HepG2 (cell line): Measurements from ENCODE around the gene CEACAM16. TPM values are rescaled to one million over a fixed set of nuclear protein-coding genes. Genes with fewer than 3 reads are reported as not detected.

Experiments used
- AKAP8 ChIP-seq: sonication (generic); formaldehyde crosslinking; IDR thresholded peaks from 2 replicates; pipeline ENCODE4 v1.5.1; 2020; ENCODE audit warnings: mild to moderate bottlenecking, missing genetic modification reagents
- DR1 ChIP-seq: sonication (generic); formaldehyde crosslinking; IDR thresholded peaks from 2 replicates; pipeline ENCODE4 v1.8.0; 2021; ENCODE audit warnings: mild to moderate bottlenecking, missing genetic modification reagents, inconsistent platforms
- PHB2 ChIP-seq: fragments of 450-650 bp; IDR thresholded peaks from 2 replicates; pipeline ENCODE4 v1.6.1; 2018; ENCODE audit not compliant: partially characterized antibody
- RBFOX2 ChIP-seq: fragments of 200-400 bp; formaldehyde crosslinking; IDR thresholded peaks from 2 replicates; pipeline ENCODE4 v1.6.1; 2017; ENCODE audit warnings: low read depth, mild to moderate bottlenecking, low read length
- RFXAP ChIP-seq: sonication (generic); formaldehyde crosslinking; IDR thresholded peaks from 2 replicates; pipeline ENCODE4 v1.4.0; 2020; ENCODE audit warnings: missing genetic modification reagents, borderline replicate concordance
- SRY ChIP-seq: sonication (generic); formaldehyde crosslinking; IDR thresholded peaks from 2 replicates; pipeline ENCODE4 v1.8.0; 2022; ENCODE audit warnings: mild to moderate bottlenecking, missing genetic modification reagents
- TCF7L2 ChIP-seq: IDR thresholded peaks from 2 replicates; pipeline ENCODE4 v1.6.1; 2011; ENCODE audit warnings: mild to moderate bottlenecking, low read depth, low read length, moderate library complexity
- TRIM24 ChIP-seq: sonication (generic); formaldehyde crosslinking; IDR thresholded peaks from 2 replicates; pipeline ENCODE4 v1.8.0; 2022; ENCODE audit warnings: mild to moderate bottlenecking, missing genetic modification reagents
- U2AF2 ChIP-seq: fragments of 200-400 bp; formaldehyde crosslinking; IDR thresholded peaks from 2 replicates; pipeline ENCODE4 v1.6.1; 2017; ENCODE audit warnings: low read depth, mild to moderate bottlenecking, low read length
- ZNF180 ChIP-seq: sonication (generic); formaldehyde crosslinking; IDR thresholded peaks from 2 replicates; pipeline ENCODE4 v1.4.0; 2020; ENCODE audit warnings: low read depth, missing genetic modification reagents, borderline replicate concordance
- ZNF354B ChIP-seq: sonication (generic); formaldehyde crosslinking; IDR thresholded peaks from 2 replicates; pipeline ENCODE4 v1.8.0; 2022; ENCODE audit warnings: mild to moderate bottlenecking, missing genetic modification reagents
- ZNF577 ChIP-seq: sonication (generic); formaldehyde crosslinking; IDR thresholded peaks from 2 replicates; pipeline ENCODE4 v1.4.0; 2020; ENCODE audit warnings: mild to moderate bottlenecking, low read depth, missing genetic modification reagents, borderline replicate concordance
- ZNF660 ChIP-seq: sonication (generic); formaldehyde crosslinking; IDR thresholded peaks from 2 replicates; pipeline ENCODE4 v1.5.1; 2020; ENCODE audit warnings: mild to moderate bottlenecking, low read depth, missing genetic modification reagents, borderline replicate concordance
- polyA plus RNA-seq, 8 experiments: library from polyadenylated mRNA; depleted of rRNA in 3 of 8; stranded (reverse) in 7 of 8; unstranded in 1 of 8; fragments of >200 nt; fragmentation: Illumina TruSeq in 4 of 8; extraction: Trizol in 4 of 8; gene quantifications; 2 replicates each; pipeline versions ENCODE4 v1.2.1 to v1.2.3, GENCODE V29; 2011 to 2016; ENCODE audit warnings: low read depth in 4 of 8, missing spikeins in 1 of 8, mixed read lengths in 1 of 8; ENCODE audit not compliant: insufficient read depth in 1 of 8
- total RNA-seq, 5 experiments: library from RNA; depleted of rRNA; stranded (reverse); fragments of >200 nt; fragmentation: Illumina TruSeq; extraction: Trizol; gene quantifications; 2 replicates each; pipeline ENCODE4 v1.2.3, GENCODE V29; 2016; ENCODE audit warnings: low read depth in 1 of 5
- TF ChIP-seq, protein P1 (sequence below): sonication (generic); formaldehyde crosslinking; IDR thresholded peaks from 2 replicates; pipeline ENCODE4 v1.4.0; 2020; ENCODE audit warnings: missing genetic modification reagents, mild to moderate bottlenecking, borderline replicate concordance
- TF ChIP-seq, protein P2 (sequence below): sonication (generic); formaldehyde crosslinking; IDR thresholded peaks from 2 replicates; pipeline ENCODE4 v1.4.0; 2020; ENCODE audit warnings: mild to moderate bottlenecking, low read depth, missing genetic modification reagents
- TF ChIP-seq, protein P3 (sequence below): IDR thresholded peaks from 2 replicates; pipeline ENCODE4 v1.6.1; 2016; ENCODE audit warnings: missing compliant biosample characterization, missing genetic modification reagents, borderline replicate concordance
- TF ChIP-seq, protein P4 (sequence below): sonication (generic); formaldehyde crosslinking; IDR thresholded peaks from 2 replicates; pipeline ENCODE4 v1.8.0; 2022; ENCODE audit warnings: mild to moderate bottlenecking, missing genetic modification reagents; ENCODE audit not compliant: insufficient replicate concordance
- TF ChIP-seq, protein P5 (sequence below): IDR thresholded peaks from 2 replicates; pipeline ENCODE4 v1.6.1; 2016
- TF ChIP-seq, protein P6 (sequence below): sonication (generic); IDR thresholded peaks from 2 replicates; pipeline ENCODE4 v1.6.1; 2016; ENCODE audit warnings: low read depth, borderline replicate concordance

The CEACAM16 gene
- total and polyA plus RNA-seq, 2 of the 13 experiments (the other 11 are each of a cell fraction or from before 2014, with no cell fraction given), result not detected

DNA sequence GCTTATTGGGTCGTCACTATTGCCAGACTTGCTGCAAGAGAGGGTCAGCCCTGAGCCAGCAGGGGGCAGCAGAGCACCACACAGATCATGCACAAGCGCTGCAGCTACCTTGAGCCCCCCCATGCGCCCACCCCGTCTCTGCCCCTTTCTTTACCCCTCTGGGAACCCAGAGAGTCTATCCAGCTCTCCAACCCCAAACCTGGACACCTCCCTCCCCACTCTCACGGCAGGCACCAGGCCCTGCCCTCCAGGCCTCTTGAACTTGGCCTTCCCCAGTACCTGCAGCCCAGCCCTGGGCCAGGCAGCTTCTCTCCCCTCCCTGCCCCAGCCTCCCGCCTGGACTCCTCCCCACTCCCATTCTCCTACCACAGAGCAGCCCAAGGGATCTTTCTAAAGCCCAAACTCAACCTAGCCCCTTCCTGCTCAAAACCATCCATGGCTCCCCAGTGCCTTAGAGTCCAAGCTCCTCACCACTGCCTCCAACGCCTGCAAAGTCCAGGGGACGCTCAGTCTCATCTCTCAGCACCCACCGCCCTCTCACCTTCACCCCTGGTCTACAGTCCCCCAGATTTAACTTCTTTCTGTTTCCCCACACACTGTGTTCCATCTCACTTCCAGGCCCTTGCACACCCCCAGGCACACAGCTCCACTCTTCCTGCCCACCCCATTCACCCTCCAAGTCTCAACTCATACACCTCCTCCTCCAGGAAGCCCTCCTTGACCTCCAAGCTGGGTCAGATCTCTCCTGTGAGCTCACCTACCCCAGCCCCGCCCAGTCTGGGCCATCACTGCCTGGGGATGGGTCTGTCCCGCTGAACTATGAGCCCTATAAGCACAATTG is 9.4 kb upstream of the CEACAM16 start (continued):
- TF ChIP-seq, protein P1, sequence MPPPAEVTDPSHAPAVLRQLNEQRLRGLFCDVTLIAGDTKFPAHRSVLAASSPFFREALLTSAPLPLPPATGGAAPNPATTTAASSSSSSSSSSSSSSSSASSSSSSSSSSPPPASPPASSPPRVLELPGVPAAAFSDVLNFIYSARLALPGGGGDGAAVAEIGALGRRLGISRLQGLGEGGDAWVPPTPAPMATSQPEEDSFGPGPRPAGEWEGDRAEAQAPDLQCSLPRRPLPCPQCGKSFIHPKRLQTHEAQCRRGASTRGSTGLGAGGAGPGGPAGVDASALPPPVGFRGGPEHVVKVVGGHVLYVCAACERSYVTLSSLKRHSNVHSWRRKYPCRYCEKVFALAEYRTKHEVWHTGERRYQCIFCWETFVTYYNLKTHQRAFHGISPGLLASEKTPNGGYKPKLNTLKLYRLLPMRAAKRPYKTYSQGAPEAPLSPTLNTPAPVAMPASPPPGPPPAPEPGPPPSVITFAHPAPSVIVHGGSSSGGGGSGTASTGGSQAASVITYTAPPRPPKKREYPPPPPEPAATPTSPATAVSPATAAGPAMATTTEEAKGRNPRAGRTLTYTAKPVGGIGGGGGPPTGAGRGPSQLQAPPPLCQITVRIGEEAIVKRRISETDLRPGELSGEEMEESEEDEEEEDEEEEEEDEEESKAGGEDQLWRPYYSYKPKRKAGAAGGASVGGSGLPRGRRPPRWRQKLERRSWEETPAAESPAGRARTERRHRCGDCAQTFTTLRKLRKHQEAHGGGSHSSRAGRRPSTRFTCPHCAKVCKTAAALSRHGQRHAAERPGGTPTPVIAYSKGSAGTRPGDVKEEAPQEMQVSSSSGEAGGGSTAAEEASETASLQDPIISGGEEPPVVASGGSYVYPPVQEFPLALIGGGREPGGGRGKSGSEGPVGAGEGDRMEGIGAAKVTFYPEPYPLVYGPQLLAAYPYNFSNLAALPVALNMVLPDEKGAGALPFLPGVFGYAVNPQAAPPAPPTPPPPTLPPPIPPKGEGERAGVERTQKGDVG (CRISPR knock-in tag), result no peak
- TF ChIP-seq ZNF577 (CRISPR knock-in tag), result no peak
- no peak for TF ChIP-seq TRIM24 (CRISPR knock-in tag)
- no peak for TF ChIP-seq RBFOX2
- TF ChIP-seq, protein P2, sequence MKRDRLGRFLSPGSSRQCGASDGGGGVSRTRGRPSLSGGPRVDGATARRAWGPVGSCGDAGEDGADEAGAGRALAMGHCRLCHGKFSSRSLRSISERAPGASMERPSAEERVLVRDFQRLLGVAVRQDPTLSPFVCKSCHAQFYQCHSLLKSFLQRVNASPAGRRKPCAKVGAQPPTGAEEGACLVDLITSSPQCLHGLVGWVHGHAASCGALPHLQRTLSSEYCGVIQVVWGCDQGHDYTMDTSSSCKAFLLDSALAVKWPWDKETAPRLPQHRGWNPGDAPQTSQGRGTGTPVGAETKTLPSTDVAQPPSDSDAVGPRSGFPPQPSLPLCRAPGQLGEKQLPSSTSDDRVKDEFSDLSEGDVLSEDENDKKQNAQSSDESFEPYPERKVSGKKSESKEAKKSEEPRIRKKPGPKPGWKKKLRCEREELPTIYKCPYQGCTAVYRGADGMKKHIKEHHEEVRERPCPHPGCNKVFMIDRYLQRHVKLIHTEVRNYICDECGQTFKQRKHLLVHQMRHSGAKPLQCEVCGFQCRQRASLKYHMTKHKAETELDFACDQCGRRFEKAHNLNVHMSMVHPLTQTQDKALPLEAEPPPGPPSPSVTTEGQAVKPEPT (CRISPR knock-in tag), result no peak
- TF ChIP-seq PHB2, result no peak
- TF ChIP-seq ZNF354B (CRISPR knock-in tag), result no peak
- no peak for TF ChIP-seq DR1 (CRISPR knock-in tag)
- no peak for TF ChIP-seq ZNF180 (CRISPR knock-in tag)
- TF ChIP-seq, protein P3, sequence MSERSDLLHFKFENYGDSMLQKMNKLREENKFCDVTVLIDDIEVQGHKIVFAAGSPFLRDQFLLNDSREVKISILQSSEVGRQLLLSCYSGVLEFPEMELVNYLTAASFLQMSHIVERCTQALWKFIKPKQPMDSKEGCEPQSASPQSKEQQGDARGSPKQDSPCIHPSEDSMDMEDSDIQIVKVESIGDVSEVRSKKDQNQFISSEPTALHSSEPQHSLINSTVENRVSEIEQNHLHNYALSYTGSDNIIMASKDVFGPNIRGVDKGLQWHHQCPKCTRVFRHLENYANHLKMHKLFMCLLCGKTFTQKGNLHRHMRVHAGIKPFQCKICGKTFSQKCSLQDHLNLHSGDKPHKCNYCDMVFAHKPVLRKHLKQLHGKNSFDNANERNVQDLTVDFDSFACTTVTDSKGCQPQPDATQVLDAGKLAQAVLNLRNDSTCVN (CRISPR knock-in tag), result no peak
- no peak for TF ChIP-seq ZNF660 (CRISPR knock-in tag)
- TF ChIP-seq, protein P4, sequence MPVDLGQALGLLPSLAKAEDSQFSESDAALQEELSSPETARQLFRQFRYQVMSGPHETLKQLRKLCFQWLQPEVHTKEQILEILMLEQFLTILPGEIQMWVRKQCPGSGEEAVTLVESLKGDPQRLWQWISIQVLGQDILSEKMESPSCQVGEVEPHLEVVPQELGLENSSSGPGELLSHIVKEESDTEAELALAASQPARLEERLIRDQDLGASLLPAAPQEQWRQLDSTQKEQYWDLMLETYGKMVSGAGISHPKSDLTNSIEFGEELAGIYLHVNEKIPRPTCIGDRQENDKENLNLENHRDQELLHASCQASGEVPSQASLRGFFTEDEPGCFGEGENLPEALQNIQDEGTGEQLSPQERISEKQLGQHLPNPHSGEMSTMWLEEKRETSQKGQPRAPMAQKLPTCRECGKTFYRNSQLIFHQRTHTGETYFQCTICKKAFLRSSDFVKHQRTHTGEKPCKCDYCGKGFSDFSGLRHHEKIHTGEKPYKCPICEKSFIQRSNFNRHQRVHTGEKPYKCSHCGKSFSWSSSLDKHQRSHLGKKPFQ (CRISPR knock-in tag), result no peak
- no peak for TF ChIP-seq SRY (CRISPR knock-in tag)
- no peak for TF ChIP-seq TCF7L2
- TF ChIP-seq, protein P5, sequence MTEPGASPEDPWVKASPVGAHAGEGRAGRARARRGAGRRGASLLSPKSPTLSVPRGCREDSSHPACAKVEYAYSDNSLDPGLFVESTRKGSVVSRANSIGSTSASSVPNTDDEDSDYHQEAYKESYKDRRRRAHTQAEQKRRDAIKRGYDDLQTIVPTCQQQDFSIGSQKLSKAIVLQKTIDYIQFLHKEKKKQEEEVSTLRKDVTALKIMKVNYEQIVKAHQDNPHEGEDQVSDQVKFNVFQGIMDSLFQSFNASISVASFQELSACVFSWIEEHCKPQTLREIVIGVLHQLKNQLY (CRISPR knock-in tag), result no peak
- TF ChIP-seq RFXAP (CRISPR knock-in tag), result no peak
- TF ChIP-seq, protein P6, sequence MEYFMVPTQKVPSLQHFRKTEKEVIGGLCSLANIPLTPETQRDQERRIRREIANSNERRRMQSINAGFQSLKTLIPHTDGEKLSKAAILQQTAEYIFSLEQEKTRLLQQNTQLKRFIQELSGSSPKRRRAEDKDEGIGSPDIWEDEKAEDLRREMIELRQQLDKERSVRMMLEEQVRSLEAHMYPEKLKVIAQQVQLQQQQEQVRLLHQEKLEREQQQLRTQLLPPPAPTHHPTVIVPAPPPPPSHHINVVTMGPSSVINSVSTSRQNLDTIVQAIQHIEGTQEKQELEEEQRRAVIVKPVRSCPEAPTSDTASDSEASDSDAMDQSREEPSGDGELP, result no peak
- no peak for TF ChIP-seq U2AF2
- TF ChIP-seq AKAP8 (CRISPR knock-in tag), result 0 out of 2 replicates have a peak, but pooled peaks have one; percentile 33
